Measurements from ENCODE around the gene CYFIP1.

The CYFIP1 gene

DNA sequence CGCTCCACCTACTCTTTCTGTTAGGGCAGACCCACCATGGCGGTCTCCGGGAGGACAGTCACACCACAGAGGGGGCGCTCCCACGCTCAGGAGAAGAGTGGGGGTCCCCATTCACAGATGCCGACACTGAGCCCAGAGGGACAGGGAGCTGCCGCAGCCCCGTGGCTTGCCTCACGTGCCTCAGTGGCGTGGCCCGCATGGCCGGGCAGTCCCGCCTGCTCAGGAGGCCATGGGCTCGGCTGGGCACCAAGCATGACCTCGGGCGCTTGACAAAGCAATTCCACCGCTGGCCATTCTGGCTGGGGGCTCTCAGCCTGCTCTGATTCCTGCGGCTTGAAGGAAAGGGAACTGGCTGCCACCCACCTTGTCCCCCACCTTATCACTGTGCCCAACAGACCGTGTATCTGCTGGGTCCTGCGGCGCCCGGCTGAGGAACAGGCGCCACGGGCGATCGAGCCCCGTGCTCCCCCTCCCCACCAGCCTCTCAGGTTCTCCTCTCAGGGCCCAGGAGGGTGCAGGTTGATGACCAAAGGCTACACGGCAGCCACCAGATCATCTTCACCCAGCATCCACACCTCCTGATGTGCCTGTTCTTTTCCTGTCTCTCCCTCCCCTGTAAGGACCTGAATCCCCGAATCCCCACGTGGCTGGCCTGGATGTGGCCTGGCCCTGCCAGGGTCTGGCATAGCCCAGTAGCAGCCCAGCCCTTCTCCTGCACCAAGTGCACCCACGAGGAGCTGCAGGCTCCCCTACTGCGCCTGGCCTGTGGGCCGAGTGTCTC is 20.7 kb downstream of the CYFIP1 start:
- H3K27me3 ChIP-seq (ENCODE audit: low read length), result no peaks in the 10 kb centered on the region
- no peaks in the 10 kb centered on the region for H3K9me3 ChIP-seq (ENCODE audit: insufficient read depth, low read length)
- no peak for TF ChIP-seq CTCF (IDR thresholded peaks at IDR 0.05; ENCODE audit: insufficient read depth, low read length, poor library complexity, severe bottlenecking)
- TF ChIP-seq EZH2phosphoT487 (conservative IDR thresholded peaks at IDR 0.05; ENCODE audit: low read length), result no peak
- no peaks in the 10 kb centered on the region for H4K20me1 ChIP-seq (ENCODE audit: low read depth, low read length)
- H2AFZ ChIP-seq (ENCODE audit: low read depth, low read length, severe bottlenecking), result no peak overlapping the region
- H3K4me2 ChIP-seq (ENCODE audit: low read depth, low read length, poor library complexity, severe bottlenecking), result no peak overlapping the region
- H3K79me2 ChIP-seq (ENCODE audit: insufficient read depth, low read length), result no peaks in the 10 kb centered on the region
- H3K4me3 ChIP-seq (ENCODE audit: insufficient read depth, low read length, poor library complexity, severe bottlenecking), result no peak overlapping the region
- no peaks in the 10 kb centered on the region for H3K36me3 ChIP-seq (ENCODE audit: low read length)
- no peaks in the 10 kb centered on the region for H3K9me2 ChIP-seq (replicated peaks; ENCODE audit: insufficient read depth, low read length)
- no peaks in the 10 kb centered on the region for H3F3A ChIP-seq (ENCODE audit: insufficient read depth)
- H3K27ac ChIP-seq (ENCODE audit: low read depth, low read length), result no peak overlapping the region
- H3K9ac ChIP-seq (ENCODE audit: low read length), result no peak overlapping the region

DNA sequence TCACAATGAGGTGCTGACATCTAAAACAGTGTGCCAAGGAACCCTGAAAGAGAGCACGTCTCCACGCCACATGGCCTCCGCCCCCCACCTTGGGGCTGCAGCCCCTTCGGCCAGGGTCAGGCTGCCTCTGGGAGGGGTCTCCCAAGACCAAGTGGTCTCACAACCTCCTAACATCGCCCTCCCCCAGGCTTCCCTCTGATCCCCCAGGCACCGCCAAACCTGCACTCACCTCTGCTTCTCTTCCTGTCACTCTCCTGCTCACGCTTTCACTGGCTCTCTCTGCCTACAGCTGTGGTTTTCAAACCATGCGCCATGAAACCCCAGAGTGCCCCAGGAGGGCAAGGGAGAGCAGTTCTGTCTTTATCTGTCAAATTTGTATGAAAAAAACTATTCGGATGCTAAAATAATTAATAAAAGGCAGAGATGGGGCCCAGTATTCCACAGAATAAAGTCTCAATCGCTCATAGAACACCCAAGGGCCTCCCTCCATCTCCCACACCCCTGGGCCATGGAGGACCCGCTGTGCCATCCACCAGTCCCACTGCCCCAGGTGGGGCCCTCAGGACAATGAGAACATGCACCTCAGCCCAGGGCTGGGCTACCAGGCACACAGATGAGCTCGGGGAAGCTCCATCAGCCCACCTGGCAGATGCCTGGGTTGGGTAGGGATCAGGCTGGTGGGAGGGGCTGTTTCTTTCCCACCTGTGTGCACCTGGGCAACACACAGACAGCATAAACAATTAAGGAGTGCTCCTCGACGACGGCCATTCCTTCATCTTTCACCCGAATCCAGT is 21.5 kb downstream of the CYFIP1 start:
- no peak overlapping the region for H3K9ac ChIP-seq (ENCODE audit: low read length)
- no peaks in the 10 kb centered on the region for H3K79me2 ChIP-seq (ENCODE audit: insufficient read depth, low read length)
- no peak overlapping the region for H2AFZ ChIP-seq (ENCODE audit: low read depth, low read length, severe bottlenecking)
- no peak overlapping the region for H3K4me3 ChIP-seq (ENCODE audit: insufficient read depth, low read length, poor library complexity, severe bottlenecking)
- H3K9me2 ChIP-seq (replicated peaks; ENCODE audit: insufficient read depth, low read length), result no peaks in the 10 kb centered on the region
- no peak overlapping the region for H3K27ac ChIP-seq (ENCODE audit: low read depth, low read length)
- H3K27me3 ChIP-seq (ENCODE audit: low read length), result no peaks in the 10 kb centered on the region
- H4K20me1 ChIP-seq (ENCODE audit: low read depth, low read length), result no peaks in the 10 kb centered on the region
- no peaks in the 10 kb centered on the region for H3K9me3 ChIP-seq (ENCODE audit: insufficient read depth, low read length)
- no peaks in the 10 kb centered on the region for H3K36me3 ChIP-seq (ENCODE audit: low read length)
- H3F3A ChIP-seq (ENCODE audit: insufficient read depth), result no peaks in the 10 kb centered on the region
- TF ChIP-seq CTCF (IDR thresholded peaks at IDR 0.05; ENCODE audit: insufficient read depth, low read length, poor library complexity, severe bottlenecking) (no peak), EZH2phosphoT487 (conservative IDR thresholded peaks at IDR 0.05; ENCODE audit: low read length) (no peak)
- H3K4me2 ChIP-seq (ENCODE audit: low read depth, low read length, poor library complexity, severe bottlenecking), result no peak overlapping the region

DNA sequence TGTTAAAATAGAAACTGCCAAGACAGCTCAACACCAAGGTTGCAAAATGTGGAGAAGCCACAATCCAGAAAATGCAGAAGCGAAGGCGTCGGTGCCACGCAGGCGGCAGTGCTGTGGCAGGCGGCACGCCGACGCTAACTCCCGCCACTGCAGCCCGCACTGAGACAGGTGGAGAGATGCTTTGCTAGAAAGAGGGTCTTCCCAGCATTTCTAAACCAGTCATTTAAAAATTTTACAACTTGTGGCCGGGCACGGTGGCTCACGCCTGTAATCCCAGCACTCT is 23.2 kb downstream of the CYFIP1 start:
- H4K20me1 ChIP-seq (ENCODE audit: low read depth, low read length), result no peaks in the 10 kb centered on the region
- TF ChIP-seq EZH2phosphoT487 (conservative IDR thresholded peaks at IDR 0.05; ENCODE audit: low read length) (no peak), CTCF (IDR thresholded peaks at IDR 0.05; ENCODE audit: insufficient read depth, low read length, poor library complexity, severe bottlenecking) (no peak)
- H3K9ac ChIP-seq (ENCODE audit: low read length), result no peak overlapping the region

More for the DNA sequence above, 23.2 kb downstream of the CYFIP1 start:
- Histone ChIP-seq H3F3A (ENCODE audit: insufficient read depth) (no peaks in the 10 kb centered on the region), H3K36me3 (ENCODE audit: low read length) (no peaks in the 10 kb centered on the region), H3K9me3 (ENCODE audit: insufficient read depth, low read length) (no peaks in the 10 kb centered on the region), H3K27ac (ENCODE audit: low read depth, low read length) (no peak overlapping the region), H3K4me3 (ENCODE audit: insufficient read depth, low read length, poor library complexity, severe bottlenecking) (no peak overlapping the region), H3K4me2 (ENCODE audit: low read depth, low read length, poor library complexity, severe bottlenecking) (no peak overlapping the region), H3K27me3 (ENCODE audit: low read length) (no peaks in the 10 kb centered on the region), H3K9me2 (replicated peaks; ENCODE audit: insufficient read depth, low read length) (no peaks in the 10 kb centered on the region), H3K79me2 (ENCODE audit: insufficient read depth, low read length) (no peaks in the 10 kb centered on the region), H2AFZ (ENCODE audit: low read depth, low read length, severe bottlenecking) (no peak overlapping the region)

Measured in SU-DHL-6 (cell line).